ENCODE measurements around the gene ENTHD1.

GRCh38 chr22:39938509-39939111 is 45.0 kb upstream of the ENTHD1 start:
- TF ChIP-seq, protein P1, sequence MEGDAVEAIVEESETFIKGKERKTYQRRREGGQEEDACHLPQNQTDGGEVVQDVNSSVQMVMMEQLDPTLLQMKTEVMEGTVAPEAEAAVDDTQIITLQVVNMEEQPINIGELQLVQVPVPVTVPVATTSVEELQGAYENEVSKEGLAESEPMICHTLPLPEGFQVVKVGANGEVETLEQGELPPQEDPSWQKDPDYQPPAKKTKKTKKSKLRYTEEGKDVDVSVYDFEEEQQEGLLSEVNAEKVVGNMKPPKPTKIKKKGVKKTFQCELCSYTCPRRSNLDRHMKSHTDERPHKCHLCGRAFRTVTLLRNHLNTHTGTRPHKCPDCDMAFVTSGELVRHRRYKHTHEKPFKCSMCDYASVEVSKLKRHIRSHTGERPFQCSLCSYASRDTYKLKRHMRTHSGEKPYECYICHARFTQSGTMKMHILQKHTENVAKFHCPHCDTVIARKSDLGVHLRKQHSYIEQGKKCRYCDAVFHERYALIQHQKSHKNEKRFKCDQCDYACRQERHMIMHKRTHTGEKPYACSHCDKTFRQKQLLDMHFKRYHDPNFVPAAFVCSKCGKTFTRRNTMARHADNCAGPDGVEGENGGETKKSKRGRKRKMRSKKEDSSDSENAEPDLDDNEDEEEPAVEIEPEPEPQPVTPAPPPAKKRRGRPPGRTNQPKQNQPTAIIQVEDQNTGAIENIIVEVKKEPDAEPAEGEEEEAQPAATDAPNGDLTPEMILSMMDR (IDR thresholded peaks at IDR 0.05): no peak
- no peak for TF ChIP-seq POLR2A (IDR thresholded peaks at IDR 0.05)

Data from breast epithelium (tissue), 3 donors.